NT2/D1 (cell line): ENCODE results near the gene TUFT1.
A peak's percentile ranks its signal among the peaks of the same experiment; 100 is the strongest.
"Not testable (repeated sequence)": the region's sequence is repeated elsewhere in the genome, so short reads cannot be mapped to it uniquely, and the experiment has no call there.

ENCODE experiments used
- DNase-seq: peaks from one replicate; pipeline ENCODE4 v3.0.0-alpha.2; 2011; ENCODE audit warnings: low read depth, low spot score
- H3K27me3 ChIP-seq: 2 replicates; pipeline ENCODE4 v1.6.0; 2011; ENCODE audit warnings: mild to moderate bottlenecking; ENCODE audit not compliant: insufficient read length, insufficient read depth
- H3K36me3 ChIP-seq: 2 replicates; pipeline ENCODE4 v1.6.1; 2011; ENCODE audit warnings: mild to moderate bottlenecking, low read length, mixed read lengths; ENCODE audit not compliant: insufficient read depth, insufficient read length
- H3K4me1 ChIP-seq: 2 replicates; pipeline ENCODE4 v1.5.1; 2011; ENCODE audit not compliant: insufficient read depth, insufficient read length
- H3K4me3 ChIP-seq: 2 replicates; pipeline ENCODE4 v1.5.1; 2011; ENCODE audit warnings: low read depth; ENCODE audit not compliant: insufficient read length
- H3K9ac ChIP-seq: 2 replicates; pipeline ENCODE4 v1.6.0; 2011; ENCODE audit warnings: low read depth; ENCODE audit not compliant: insufficient read length
- H3K9me3 ChIP-seq: 2 replicates; pipeline ENCODE4 v1.5.1; 2011; ENCODE audit warnings: mild to moderate bottlenecking, low read length; ENCODE audit not compliant: insufficient read depth
- SUZ12 ChIP-seq: IDR thresholded peaks from 2 replicates; pipeline ENCODE4 v1.6.1; 2011; ENCODE audit not compliant: insufficient read length, insufficient read depth; ENCODE audit errors: extremely low read depth
- YY1 ChIP-seq: IDR thresholded peaks from 2 replicates; pipeline ENCODE4 v1.6.1; 2011; ENCODE audit not compliant: insufficient read length, insufficient read depth
- ZNF274 ChIP-seq: IDR thresholded peaks from 2 replicates; pipeline ENCODE4 v1.6.1; 2011; ENCODE audit warnings: mild to moderate bottlenecking, low read depth, low read length

TUFT1 gene

DNA sequence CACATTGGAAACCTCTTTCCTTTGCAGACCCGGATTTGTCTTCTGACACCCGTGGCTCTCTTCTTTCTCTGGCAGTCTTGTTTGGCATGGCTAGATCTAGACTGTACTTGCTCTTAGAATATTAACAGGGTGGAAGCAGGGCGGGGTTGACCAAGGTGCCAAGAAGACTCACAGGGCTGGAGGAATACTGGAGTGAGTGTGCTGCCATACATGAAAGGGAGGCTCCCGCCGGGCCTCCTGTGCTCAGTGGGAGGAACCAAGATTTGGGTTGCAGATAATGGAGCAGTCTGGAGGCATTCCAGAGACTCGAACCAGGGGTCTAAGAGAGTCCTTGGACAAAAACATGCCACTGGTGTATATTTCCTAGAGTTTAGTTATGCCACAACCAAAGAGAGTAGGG, 44.2 kb downstream of the TUFT1 start:
- H3K27me3 ChIP-seq, result no peaks in the 10 kb centered on the region
- H3K36me3 ChIP-seq, result peaks cover 52% of the 10 kb centered on the region
- no peak overlapping the region for H3K9ac ChIP-seq
- peaks cover 6% of the 10 kb centered on the region for H3K4me1 ChIP-seq
- no peak overlapping the region for H3K4me3 ChIP-seq
- no peak for DNase-seq
- TF ChIP-seq YY1 (no peak), SUZ12 (no peak), ZNF274 (no peak)
- H3K9me3 ChIP-seq, result no peaks in the 10 kb centered on the region

- Histone ChIP-seq H3K4me1 (peaks cover 6% of the 10 kb centered on the region), H3K9me3 (no peaks in the 10 kb centered on the region), H3K9ac (no peak overlapping the region)
Observed at GRCh38 chr1:151584780-151585179, 44.7 kb downstream of the TUFT1 start.

DNA sequence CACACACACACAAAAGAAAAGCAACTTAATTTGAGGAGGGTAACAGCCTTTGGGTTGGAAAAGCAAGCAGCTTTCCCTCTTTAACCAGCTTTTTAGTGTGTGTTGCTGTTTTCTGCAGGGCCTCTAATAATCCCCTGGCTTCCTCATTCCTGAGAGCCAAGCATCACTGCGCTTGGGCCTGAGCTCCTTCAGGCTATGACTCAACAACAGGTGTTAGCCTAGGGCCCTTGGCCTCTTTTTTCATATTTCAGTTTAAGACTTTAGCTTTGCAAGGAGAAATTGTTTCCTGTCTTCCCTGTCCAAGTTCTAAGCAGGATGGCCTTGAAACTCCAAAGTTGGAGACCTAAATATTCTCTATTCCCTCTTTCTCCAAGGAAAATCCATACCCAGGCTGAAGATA, 45.5 kb downstream of the TUFT1 start:
- no peaks in the 10 kb centered on the region for H3K27me3 ChIP-seq
- H3K36me3 ChIP-seq, result peaks cover 39% of the 10 kb centered on the region
- H3K4me3 ChIP-seq, result no peak overlapping the region
- H3K9me3 ChIP-seq, result no peaks in the 10 kb centered on the region
- DNase-seq, result no peak
- peak overlapping the region; percentile 14 for H3K9ac ChIP-seq
- peaks cover 6% of the 10 kb centered on the region for H3K4me1 ChIP-seq
- TF ChIP-seq SUZ12, result no peak

More at GRCh38 chr1:151584780-151585179, 44.7 kb downstream of the TUFT1 start:
- H3K36me3 ChIP-seq, result peaks cover 47% of the 10 kb centered on the region
- H3K27me3 ChIP-seq, result no peaks in the 10 kb centered on the region
- no peak for DNase-seq
- no peak for TF ChIP-seq ZNF274
- TF ChIP-seq YY1, result no peak
- no peak for TF ChIP-seq SUZ12
- no peak overlapping the region for H3K4me3 ChIP-seq

DNA sequence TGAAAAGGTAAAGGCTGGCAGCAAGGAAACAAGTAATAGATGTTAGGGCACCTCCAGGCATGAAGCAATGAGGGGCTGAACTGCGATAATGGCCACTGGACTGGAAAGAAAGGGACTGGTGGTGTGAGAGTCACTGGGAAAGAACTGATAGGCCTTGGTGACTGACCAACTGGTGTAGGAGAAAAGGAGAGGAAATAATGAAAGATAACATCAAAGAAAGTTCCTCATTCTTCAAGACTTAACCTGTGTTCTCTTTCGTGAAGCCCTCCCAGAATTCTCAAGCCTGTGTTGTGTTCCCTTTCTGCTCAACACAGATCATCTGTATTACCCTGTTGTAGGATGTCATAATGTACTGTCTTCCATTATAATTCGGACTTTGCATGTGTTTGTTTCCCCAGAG, 50.9 kb downstream of the TUFT1 start:
- no peaks in the 10 kb centered on the region for H3K36me3 ChIP-seq
- H3K27me3 ChIP-seq, result peaks cover 10% of the 10 kb centered on the region
- no peaks in the 10 kb centered on the region for H3K4me1 ChIP-seq
- no peak overlapping the region for H3K4me3 ChIP-seq
- DNase-seq, result no peak
- no peak overlapping the region for H3K9ac ChIP-seq
- no peak for TF ChIP-seq ZNF274
- no peak for TF ChIP-seq YY1
- no peak for TF ChIP-seq SUZ12
- no peaks in the 10 kb centered on the region; the same call in 1 of the 2 replicates for H3K9me3 ChIP-seq

DNA sequence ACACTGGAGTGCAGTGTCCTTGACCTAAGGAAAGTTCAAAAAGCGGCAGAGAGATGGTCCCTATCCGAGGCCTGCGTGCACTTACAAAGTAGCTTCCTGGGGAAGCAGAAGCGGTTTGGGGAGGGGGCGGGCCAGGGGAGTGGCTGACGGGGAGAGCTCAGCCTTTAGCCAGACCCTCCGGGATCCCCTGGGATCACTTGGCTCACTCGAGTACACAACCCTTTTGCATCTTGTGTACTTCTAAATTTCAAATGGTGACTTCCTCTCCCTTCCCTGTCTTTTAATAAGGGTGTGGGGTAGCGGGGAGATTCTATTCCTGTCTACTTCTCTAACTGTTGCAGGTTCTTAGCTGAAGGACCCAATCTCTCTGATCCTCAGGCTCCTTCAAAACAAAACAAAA, 53.6 kb downstream of the TUFT1 start:
- Histone ChIP-seq H3K4me3 (peak overlapping the region; percentile 16), H3K36me3 (no peaks in the 10 kb centered on the region), H3K9me3 (peaks cover 3% of the 10 kb centered on the region; the same call in 1 of the 2 replicates), H3K4me1 (no peaks in the 10 kb centered on the region), H3K27me3 (peaks cover 10% of the 10 kb centered on the region), H3K9ac (peak overlapping the region; percentile 22)
- TF ChIP-seq SUZ12 (no peak), ZNF274 (no peak), YY1 (no peak)
- no peak for DNase-seq

DNA sequence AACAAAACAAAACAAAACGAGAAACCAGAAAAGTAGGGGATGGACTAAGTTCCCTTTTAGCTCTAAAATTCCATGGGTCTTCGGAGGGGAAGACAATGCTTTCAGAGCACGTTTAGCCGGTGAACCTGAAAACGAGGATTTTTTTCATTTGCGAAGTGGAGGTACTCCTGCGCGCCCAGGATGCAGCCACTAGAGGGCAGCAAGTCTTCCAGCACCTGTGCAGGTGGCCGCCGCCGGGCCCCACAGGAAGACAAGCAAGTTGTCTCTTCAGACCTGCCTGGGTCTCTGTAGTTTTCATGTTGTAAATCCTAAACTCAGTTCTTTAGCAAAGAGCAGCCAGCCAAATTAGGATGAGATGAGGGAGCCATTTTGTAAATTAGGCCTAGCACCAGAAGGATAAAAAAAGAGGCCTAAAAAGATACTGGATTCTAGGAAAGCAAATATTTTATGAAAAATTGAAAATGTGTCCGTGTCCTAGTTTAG, 54.1 kb downstream of the TUFT1 start:
- peak; percentile 92 for DNase-seq
- H3K4me3 ChIP-seq, result peak overlapping the region; percentile 16
- H3K4me1 ChIP-seq, result no peaks in the 10 kb centered on the region
- no peak for TF ChIP-seq ZNF274
- H3K36me3 ChIP-seq, result no peaks in the 10 kb centered on the region
- peaks cover 6% of the 10 kb centered on the region; the same call in 1 of the 2 replicates for H3K9me3 ChIP-seq
- peaks cover 10% of the 10 kb centered on the region for H3K27me3 ChIP-seq
- peak overlapping the region; percentile 22 for H3K9ac ChIP-seq

DNA sequence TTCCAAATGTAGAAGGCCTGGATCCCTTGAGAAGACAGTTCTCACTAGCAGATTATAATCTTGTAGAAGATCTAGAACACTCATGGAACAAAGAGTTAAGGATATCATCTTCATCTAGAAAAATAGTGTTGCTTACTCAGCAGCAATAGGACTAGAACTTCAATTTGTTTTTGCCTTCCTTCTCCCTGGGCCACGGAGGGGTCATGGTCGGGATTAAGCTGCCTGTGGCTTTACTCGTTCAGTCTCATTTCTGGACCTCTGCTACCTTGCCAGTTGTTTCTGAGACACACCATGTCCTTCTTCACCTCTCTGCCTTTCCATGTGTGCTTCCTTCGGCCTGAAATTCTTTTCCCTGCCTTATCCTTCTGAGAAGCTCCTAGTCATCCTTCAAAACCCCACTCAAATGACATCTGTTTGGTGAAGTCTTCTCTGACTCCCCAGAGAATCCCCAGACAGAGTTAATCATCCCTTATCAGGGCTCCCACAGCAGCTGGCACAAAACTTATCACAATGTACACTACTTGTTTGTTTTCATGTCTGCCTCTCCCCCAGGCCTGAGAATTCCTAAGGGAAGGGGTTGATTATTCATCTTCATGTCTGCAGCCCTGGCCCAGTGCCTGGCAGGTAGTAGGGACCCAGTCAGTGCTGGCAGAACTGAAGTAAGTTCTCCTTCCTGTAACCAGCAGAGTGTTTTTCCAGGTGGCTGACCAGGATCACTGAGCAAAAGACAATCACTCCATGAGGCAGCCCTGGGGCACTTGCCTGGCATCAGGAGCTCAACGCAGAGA, 56.3 kb downstream of the TUFT1 start:
- Histone ChIP-seq H3K4me3 (no peak overlapping the region), H3K4me1 (no peaks in the 10 kb centered on the region), H3K36me3 (no peaks in the 10 kb centered on the region), H3K9ac (no peak overlapping the region), H3K9me3 (peaks cover 6% of the 10 kb centered on the region; the same call in 1 of the 2 replicates), H3K27me3 (peaks cover 10% of the 10 kb centered on the region)
- TF ChIP-seq ZNF274 (no peak), SUZ12 (no peak)
- no peak for DNase-seq

DNA sequence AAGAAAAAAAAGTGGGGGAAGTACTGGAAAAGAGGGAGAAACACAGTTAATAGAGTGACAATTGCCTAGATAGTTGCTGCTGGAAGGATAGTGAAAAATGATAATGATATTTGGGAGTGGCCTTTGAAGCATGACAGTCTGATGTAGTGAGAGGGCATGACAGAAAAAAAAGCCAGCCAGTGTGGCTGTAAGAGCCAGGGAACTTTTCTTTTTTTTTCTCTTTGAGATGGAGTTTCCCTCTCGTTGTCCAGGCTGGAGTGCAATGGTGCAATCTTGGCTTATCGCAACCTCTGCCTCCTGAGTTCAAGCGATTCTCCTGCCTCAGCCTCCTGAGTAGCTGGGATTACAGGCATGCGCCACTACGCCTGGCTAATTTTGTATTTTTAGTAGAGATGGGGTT, 62.4 kb downstream of the TUFT1 start:
- H3K4me3 ChIP-seq, H3K9ac ChIP-seq, H3K9me3 ChIP-seq, DNase-seq, H3K36me3 ChIP-seq, H3K4me1 ChIP-seq, H3K27me3 ChIP-seq: not testable (repeated sequence)
